ENCODE measurements around the gene NRCAM. TPM values are rescaled to one million over a fixed set of nuclear protein-coding genes. Genes with fewer than 3 reads are reported as not detected.

Gene NRCAM
- polyA plus RNA-seq, 3 donors: not detected

GRCh38 chr7:108311446-108312168, 144.6 kb downstream of the NRCAM start:
- no peak for DNase-seq
- no peak overlapping the region for H3K4me3 ChIP-seq (replicated peaks in 1 of 3; ENCODE audit: low read depth in 2 of 3, low read length in 3 of 3)
- H3K36me3 ChIP-seq (replicated peaks in 1 of 2; ENCODE audit: control insufficient read depth in 1 of 2, insufficient read depth in 2 of 2, low read length in 2 of 2): no peaks in the 10 kb centered on the region
- H3K27ac ChIP-seq (ENCODE audit: low read depth in 1 of 2, low read length in 2 of 2): no peak overlapping the region
- H3K27me3 ChIP-seq (ENCODE audit: control insufficient read depth in 2 of 2, insufficient read depth in 2 of 2, low read length in 2 of 2): no peaks in the 10 kb centered on the region
- no peak overlapping the region for H3K27ac Mint-ChIP-seq
- no peaks in the 10 kb centered on the region for H3K4me1 Mint-ChIP-seq
- intact Hi-C loops (cut with micrococcal nuclease): no loop called here
- no peak overlapping the region for H3K4me3 Mint-ChIP-seq
- no peak overlapping the region for H3K4me2 ChIP-seq (replicated peaks; ENCODE audit: extremely low read depth, low read length, poor library complexity, severe bottlenecking)
- no peak overlapping the region for H2AFZ ChIP-seq (ENCODE audit: insufficient read depth, low read depth, low read length, poor library complexity, severe bottlenecking)
- no peaks in the 10 kb centered on the region for H4K20me1 ChIP-seq (ENCODE audit: insufficient read depth, low read length)
- H3K79me2 ChIP-seq (ENCODE audit: insufficient read depth, low read length): no peaks in the 10 kb centered on the region
- no peaks in the 10 kb centered on the region for H3K4me1 ChIP-seq (ENCODE audit: control insufficient read depth in 1 of 2, insufficient read depth in 2 of 2, low read length in 2 of 2)
- 100% methylated on average over 1 of the region's 3 CpGs for WGBS (ENCODE audit: insufficient coverage)
- H3K27me3 Mint-ChIP-seq (ENCODE audit: low read depth in 3 of 3): peaks cover 0 to 4% (median 0%) of the 10 kb centered on the region in 3 donors
- H3K9me3 ChIP-seq (replicated peaks in 1 of 2; ENCODE audit: control insufficient read depth in 1 of 2, insufficient read depth in 1 of 2, low read length in 2 of 2): no peaks in the 10 kb centered on the region
- H3K9ac ChIP-seq (ENCODE audit: insufficient read depth, low read length, poor library complexity, severe bottlenecking): no peak overlapping the region
- H3K9me3 Mint-ChIP-seq: peaks cover 0 to 7% (median 0%) of the 10 kb centered on the region in 7 donors
- H3K36me3 Mint-ChIP-seq: no peaks in the 10 kb centered on the region
- TF ChIP-seq CTCF (IDR thresholded peaks at IDR 0.05): no peak

- no peaks in the 10 kb centered on the region for H3K36me3 ChIP-seq (replicated peaks in 1 of 2; ENCODE audit: control insufficient read depth in 1 of 2, insufficient read depth in 2 of 2, low read length in 2 of 2)
- no peaks in the 10 kb centered on the region for H3K9me3 ChIP-seq (replicated peaks in 1 of 2; ENCODE audit: control insufficient read depth in 1 of 2, insufficient read depth in 1 of 2, low read length in 2 of 2)
- DNase-seq: no peak
- Mint-ChIP-seq H3K36me3 (no peaks in the 10 kb centered on the region), H3K4me1 (no peaks in the 10 kb centered on the region), H3K27me3 (ENCODE audit: low read depth in 3 of 3) (peaks cover 0 to 4% (median 2%) of the 10 kb centered on the region in 3 donors), H3K4me3 (no peak overlapping the region), H3K27ac (no peak overlapping the region), H3K9me3 (peaks cover 0 to 3% (median 0%) of the 10 kb centered on the region in 7 donors)
- no peaks in the 10 kb centered on the region for H4K20me1 ChIP-seq (ENCODE audit: insufficient read depth, low read length)
- 0% methylated on average over 1 of the region's 2 CpGs for WGBS (ENCODE audit: insufficient coverage)
- H3K4me2 ChIP-seq (replicated peaks; ENCODE audit: extremely low read depth, low read length, poor library complexity, severe bottlenecking): no peak overlapping the region
- no peak overlapping the region for H3K27ac ChIP-seq (ENCODE audit: low read depth in 1 of 2, low read length in 2 of 2)
- no peaks in the 10 kb centered on the region for H3K79me2 ChIP-seq (ENCODE audit: insufficient read depth, low read length)
- no peak overlapping the region for H2AFZ ChIP-seq (ENCODE audit: insufficient read depth, low read depth, low read length, poor library complexity, severe bottlenecking)
- H3K4me1 ChIP-seq (ENCODE audit: control insufficient read depth in 1 of 2, insufficient read depth in 2 of 2, low read length in 2 of 2): no peaks in the 10 kb centered on the region
- no peaks in the 10 kb centered on the region for H3K27me3 ChIP-seq (ENCODE audit: control insufficient read depth in 2 of 2, insufficient read depth in 2 of 2, low read length in 2 of 2)
- no peak for TF ChIP-seq CTCF (IDR thresholded peaks at IDR 0.05)
- intact Hi-C loops (cut with micrococcal nuclease): no loop called here
- no peak overlapping the region for H3K9ac ChIP-seq (ENCODE audit: insufficient read depth, low read length, poor library complexity, severe bottlenecking)
- no peak overlapping the region for H3K4me3 ChIP-seq (replicated peaks in 1 of 3; ENCODE audit: low read depth in 2 of 3, low read length in 3 of 3)
Observed at GRCh38 chr7:108310351-108310750, 145.9 kb downstream of the NRCAM start.

Data from CD14-positive monocyte (primary cell).